Measurements from ENCODE around the gene NAT10.
"Not testable (repeated sequence)": the region's sequence is repeated elsewhere in the genome, so short reads cannot be mapped to it uniquely, and the experiment has no call there.

DNA sequence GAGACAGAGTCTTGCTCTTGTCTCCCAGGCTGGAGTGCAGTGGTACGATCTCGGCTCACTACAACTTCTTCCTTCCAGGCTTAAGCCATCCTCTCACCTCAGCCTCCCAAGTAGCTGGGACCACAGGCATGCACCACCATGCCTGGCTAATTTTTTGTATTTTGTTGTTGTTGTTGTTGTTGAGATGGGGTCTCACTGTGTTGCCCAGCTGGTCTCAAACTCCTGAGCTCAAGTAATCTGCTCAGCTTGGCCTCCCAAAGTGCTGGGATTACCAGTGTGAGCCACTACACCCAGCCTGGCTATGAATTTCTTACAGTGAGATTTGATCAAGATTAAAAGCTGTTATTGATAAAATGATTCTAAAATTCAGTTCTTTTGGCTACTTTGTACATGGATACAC, 10.5 kb upstream of the NAT10 start:
- TF ChIP-seq EP300 (conservative IDR thresholded peaks at IDR 0.05; ENCODE audit: poor library complexity, severe bottlenecking); CTCF (IDR thresholded peaks at IDR 0.05; ENCODE audit: poor library complexity, severe bottlenecking); RAD21 (conservative IDR thresholded peaks at IDR 0.05); TAF1 (IDR thresholded peaks at IDR 0.05; ENCODE audit: low read depth); POLR2AphosphoS5 (IDR thresholded peaks at IDR 0.05); EZH2 (IDR thresholded peaks at IDR 0.05; ENCODE audit: borderline replicate concordance, insufficient read depth, low read length, poor library complexity, severe bottlenecking); SMC3 (conservative IDR thresholded peaks at IDR 0.05; ENCODE audit: poor library complexity); REST (IDR thresholded peaks at IDR 0.05; ENCODE audit: borderline replicate concordance); MXI1 (conservative IDR thresholded peaks at IDR 0.05; ENCODE audit: poor library complexity, severe bottlenecking): not testable (repeated sequence)

All from neural cell (in vitro differentiated cells).